PC-3 (cell line): ENCODE results near the gene ACTR3C.
"Not testable (repeated sequence)": the region's sequence is repeated elsewhere in the genome, so short reads cannot be mapped to it uniquely, and the experiment has no call there.

ENCODE experiments used
- EZH2 ChIP-seq: fragments of 300-600 bp; sonication (generic); IDR thresholded peaks from one replicate; pipeline ENCODE4 v1.6.1; 2017; ENCODE audit warnings: antibody characterized with exemption, mild to moderate bottlenecking, low read length; ENCODE audit not compliant: unreplicated experiment
- EZH2phosphoT487 ChIP-seq: fragments of 300-600 bp; sonication (generic); IDR thresholded peaks from 2 replicates; pipeline ENCODE4 v1.6.1; 2018; ENCODE audit warnings: mild to moderate bottlenecking, antibody characterized with exemption, low read length, borderline replicate concordance
- TF ChIP-seq, protein P1 (sequence below): fragments of 300-600 bp; sonication (generic); conservative IDR thresholded peaks from 2 replicates; pipeline ENCODE4 v1.5.1; 2017; ENCODE audit warnings: antibody characterized with exemption, low read depth, mild to moderate bottlenecking, low read length

DNA sequence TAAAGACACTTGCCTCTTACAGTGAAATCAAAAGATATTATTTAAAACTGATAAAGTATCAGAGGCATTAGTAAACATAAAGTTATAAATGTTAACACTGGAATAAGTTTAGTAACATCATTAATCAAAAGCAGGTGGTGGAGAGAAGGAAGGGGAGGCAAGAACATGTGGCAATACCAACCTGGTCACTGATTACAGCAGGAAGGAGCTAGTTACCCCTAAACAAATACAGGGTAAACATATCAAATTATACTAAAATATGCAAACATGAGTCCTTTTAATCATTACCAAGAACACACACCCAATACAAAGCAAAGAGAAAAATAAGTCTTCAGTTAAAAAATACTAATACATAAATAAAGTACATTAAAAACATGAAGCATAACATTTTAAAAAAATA is 25.4 kb downstream of the ACTR3C start:
- TF ChIP-seq, protein P1, sequence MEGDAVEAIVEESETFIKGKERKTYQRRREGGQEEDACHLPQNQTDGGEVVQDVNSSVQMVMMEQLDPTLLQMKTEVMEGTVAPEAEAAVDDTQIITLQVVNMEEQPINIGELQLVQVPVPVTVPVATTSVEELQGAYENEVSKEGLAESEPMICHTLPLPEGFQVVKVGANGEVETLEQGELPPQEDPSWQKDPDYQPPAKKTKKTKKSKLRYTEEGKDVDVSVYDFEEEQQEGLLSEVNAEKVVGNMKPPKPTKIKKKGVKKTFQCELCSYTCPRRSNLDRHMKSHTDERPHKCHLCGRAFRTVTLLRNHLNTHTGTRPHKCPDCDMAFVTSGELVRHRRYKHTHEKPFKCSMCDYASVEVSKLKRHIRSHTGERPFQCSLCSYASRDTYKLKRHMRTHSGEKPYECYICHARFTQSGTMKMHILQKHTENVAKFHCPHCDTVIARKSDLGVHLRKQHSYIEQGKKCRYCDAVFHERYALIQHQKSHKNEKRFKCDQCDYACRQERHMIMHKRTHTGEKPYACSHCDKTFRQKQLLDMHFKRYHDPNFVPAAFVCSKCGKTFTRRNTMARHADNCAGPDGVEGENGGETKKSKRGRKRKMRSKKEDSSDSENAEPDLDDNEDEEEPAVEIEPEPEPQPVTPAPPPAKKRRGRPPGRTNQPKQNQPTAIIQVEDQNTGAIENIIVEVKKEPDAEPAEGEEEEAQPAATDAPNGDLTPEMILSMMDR, result not testable (repeated sequence)
- TF ChIP-seq EZH2, EZH2phosphoT487: not testable (repeated sequence)
